ENCODE data around the gene MAL.

- TF ChIP-seq CTCF (conservative IDR thresholded peaks at IDR 0.05; ENCODE audit: low read depth, low read length), result no peak
- no peak for TF ChIP-seq POLR2A (IDR thresholded peaks at IDR 0.05; ENCODE audit: low read depth, low read length)
Measured at GRCh38 chr2:95002498-95002897, 23.0 kb upstream of the MAL start.

Data from IMR-90 (cell line).